NCI-H345 treated with DMSO at 0.1 percent for 48 hours (cell line): Measurements from ENCODE around the gene ZNF292.
"Not testable (repeated sequence)": the region's sequence is repeated elsewhere in the genome, so short reads cannot be mapped to it uniquely, and the experiment has no call there.

Experiments used
- DNase-seq: peaks from one replicate; lab custom pipeline; 2025; ENCODE audit not compliant: unreplicated experiment; lab: John Stamatoyannopoulos, UW

The ZNF292 gene

DNA sequence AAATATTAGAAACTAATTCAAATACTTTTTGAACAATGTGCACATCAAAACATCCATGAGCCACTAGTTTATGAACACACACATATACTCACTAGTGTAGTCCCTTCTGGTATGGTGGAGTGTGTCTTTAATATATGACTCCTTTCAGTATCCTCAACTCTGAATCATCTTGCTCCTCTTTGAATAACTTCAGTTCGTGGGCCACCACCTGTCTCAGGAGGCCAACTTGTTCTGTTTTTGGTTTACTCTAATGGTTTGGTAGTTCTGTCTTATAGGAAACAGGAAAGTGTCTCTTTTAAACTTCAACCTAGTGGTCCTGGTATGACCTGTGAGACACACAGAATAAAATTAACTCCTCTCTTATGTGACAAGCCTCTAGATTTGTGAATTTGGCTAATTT is 55.6 kb downstream of the ZNF292 start:
- no peak for DNase-seq

DNA sequence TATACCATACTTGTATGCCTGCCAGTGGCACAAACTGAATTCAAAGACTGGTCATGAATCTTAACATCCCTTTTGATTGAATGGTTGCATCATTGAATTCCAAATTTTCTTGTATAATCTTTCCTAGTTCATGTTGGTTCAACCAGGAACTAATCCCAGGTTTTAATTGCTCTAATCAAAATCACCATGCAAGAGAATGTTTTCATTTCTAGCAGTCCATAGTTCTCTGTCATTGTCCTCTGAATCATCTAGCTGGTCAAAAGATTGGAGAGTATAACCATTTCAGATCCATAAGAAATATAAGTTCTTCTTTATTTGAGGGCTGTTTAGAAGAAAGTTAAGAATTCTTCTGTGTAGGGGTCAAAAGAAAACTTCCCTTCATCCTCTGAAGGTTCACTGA is 57.2 kb downstream of the ZNF292 start:
- no peak for DNase-seq

DNA sequence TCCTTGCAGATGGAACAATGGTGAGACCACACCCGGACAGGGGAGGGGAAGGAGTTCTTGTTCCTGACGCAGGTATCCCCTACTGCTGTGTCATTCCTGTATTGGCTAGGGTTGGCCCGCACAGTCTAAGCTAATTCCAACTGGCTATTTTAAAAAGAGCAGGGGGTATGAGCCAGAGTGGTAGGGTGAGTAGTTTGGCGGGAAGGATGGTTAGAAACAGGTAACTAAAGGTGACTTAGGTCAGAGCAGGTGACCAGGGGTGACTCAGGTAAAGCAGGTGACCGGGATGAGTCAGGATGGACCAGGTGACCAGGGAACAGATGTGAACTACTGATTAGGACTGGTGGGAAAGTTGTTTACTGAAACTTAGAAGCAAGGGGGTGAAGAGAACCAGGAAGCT is 58.0 kb downstream of the ZNF292 start:
- no peak for DNase-seq

DNA sequence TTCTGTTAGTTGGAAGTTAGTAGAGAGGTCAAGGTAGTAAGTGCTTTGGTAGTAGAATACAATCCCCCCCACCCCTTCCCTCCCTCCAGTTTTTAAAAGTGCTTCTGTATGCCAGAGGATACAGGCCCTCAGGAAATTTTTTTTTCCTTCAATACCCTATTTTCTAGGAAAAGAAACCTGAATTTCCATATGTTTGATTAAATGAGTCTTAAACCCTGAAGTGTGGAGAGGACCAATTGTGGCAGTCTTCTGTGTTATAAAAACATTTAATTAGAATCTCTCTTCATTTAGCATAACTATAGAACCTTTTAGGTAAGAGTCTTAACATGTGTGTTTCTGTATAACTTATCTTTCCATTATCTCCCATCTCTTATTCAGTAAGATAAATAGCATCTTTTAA is 59.5 kb downstream of the ZNF292 start:
- DNase-seq, result no peak

DNA sequence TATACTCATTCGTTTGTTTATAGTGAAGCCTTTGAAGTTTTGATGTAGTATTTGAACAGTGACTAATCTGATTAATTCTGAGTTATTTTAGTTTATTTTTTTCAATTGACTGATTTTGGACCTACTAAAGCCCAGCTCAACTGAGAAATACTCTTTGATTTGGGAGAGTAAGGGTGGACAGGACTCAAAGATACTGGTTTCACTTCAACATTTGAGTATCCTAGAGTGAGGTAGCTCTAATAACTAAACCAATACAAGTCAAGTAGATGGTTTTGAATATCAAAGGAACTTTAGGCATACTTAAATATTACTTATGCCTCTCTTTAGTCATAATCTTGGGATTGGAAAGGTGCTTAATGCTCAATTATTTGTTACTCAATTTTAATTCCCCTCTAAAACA is 65.6 kb downstream of the ZNF292 start:
- DNase-seq, result no peak

DNA sequence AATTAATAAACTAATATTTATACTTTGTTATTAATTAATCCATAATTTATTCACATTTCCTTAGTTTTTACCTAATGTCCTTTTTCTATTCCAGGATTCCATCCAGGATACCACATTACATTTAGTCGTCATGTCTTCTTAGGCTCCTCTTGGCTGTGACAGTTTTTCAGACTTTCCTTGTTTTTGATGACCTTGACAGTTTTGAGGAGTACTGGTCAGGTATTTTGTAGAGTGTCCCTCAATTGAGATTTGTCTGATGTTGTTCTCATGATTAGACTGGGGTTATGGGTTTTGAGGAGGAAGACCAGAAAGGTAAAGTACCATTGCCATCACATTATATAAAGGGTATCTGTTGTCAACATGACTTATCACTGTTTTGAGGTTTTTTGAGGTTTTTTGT is 67.3 kb downstream of the ZNF292 start:
- DNase-seq, result no peak

DNA sequence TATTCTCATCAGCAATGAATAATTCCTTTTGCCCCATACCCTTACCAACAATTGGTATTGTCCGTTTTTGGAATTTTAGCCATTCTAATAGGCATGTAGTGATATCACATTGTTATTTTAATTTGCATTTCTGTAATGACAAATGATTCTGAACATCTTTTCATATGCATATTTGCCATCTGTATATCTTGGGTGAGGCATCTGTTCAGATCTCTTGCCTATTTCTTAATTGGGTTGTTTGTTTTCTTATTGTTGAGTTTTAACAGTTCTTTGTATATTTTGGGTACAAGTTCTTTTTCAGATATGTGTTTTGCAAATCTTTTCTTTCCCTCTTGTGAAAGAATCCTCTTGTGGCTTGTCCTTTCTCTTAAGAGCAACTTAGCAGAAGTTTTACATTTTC is 69.6 kb downstream of the ZNF292 start:
- DNase-seq, result no peak

DNA sequence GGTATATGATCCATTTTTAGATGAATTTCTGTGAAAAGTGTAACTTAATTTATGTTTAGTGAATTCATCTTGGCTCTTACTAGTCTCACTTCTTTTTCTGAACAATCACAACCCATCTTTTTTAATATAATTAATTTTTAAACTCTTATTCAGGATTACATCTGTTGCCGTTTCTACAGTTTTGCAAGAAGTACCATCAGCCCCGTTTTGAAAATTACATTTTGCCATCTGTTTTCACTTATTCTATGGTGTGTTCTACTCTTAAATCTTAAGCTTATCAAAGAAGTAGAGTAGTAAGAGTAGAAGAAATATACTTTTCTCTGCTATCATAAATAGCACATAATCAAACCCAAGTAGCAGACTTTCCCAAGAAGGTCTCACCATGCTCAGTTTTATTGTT is 70.1 kb downstream of the ZNF292 start:
- DNase-seq, result no peak

DNA sequence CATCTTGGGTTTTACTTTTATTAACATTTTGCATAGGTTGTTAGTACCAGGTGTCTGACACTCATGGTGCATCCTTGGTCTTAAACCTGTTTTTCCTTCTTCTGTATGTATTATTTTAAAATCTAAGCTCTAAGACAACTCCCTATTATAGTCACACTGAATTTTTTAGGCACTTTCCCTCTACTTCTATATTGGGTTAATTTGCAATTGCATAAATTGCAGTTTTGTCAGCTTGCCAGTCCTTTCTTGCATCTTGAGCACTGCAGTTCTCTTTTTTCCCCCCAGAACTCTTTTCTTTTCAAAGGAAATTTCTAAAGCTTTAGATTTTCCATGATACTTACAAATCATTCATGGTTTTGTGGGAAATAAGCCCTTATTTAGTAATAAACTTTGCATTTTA is 70.6 kb downstream of the ZNF292 start:
- DNase-seq, result no peak

DNA sequence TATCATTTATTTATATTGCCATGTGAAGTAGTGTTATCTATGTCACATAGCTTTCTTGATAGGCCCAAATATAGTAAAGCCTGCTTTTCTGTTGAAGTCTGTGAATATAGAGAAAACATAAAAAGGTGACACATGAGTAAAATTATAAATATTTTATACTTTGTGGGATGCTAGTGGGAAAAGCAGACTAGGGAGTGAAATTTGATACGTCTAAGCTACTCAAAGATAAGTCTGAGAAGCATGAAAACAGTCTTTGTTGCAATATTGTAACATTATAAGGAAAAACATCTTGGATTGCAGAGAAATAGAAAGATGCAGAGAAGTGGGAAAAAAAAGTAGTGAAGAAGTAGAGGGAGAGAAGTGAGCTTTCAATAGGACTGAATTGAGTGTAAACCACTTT is 75.4 kb downstream of the ZNF292 start:
- no peak for DNase-seq

DNA sequence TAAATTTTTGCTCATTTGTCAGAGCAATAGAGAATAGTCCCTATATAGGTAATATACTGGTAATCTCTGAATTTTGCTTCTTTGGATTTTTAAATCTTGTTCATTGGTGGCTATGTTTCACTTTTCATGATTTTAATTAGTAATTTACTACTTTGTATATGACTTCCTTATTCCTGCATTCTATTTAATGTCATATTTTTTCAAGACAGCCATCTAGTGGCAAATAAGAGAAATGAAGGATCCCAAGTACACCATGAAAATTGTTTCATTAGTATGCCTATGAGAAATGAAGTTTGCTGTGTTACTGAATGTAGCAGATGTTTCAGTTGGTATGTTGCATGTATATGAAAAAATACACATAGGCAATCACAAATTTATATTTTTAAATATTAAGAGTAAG is 82.4 kb downstream of the ZNF292 start:
- DNase-seq, result peak; percentile 3

DNA sequence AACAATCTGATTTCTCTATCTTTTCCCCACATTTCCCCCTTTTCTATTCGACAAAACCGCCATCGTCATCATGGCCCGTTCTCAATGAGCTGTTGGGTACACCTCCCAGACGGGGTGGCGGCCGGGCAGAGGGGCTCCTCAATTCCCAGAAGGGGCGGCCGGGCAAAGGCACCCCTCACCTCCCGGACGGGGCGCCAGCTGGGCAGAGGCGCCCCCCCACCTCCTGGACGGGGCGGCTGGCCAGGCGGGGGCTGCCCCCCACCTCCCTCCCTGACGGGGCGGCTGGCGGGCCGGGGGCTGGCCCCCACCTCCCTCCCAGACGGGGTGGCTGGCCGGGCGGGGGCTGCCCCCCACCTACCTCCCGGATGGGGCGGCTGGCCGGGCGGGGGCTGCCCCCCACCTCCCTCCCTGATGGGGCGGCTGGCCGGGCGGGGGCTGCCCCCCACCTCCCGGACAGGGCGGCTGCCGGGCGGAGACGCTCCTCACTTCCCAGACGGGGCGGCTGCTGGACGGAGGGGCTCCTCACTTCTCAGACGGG is 83.8 kb downstream of the ZNF292 start:
- not testable (repeated sequence) for DNase-seq

DNA sequence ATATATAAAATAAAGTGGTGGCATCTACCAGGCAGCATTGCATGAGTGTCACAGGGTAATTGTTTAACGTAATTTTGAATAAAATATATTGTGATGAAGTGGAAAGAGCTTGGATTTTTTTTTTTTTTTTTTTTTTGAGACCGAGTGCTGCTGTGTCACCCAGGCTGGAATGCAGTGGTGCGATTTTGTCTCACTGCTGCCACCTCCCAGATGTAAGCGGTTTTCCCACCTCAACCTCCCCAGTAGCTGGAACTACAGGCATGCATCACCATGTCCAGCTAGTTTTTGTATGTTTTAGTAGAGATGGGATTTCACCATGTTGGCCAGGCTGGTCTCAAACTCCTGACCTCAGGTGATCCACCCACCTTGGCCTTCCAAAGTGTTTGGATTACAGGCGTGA is 85.9 kb downstream of the ZNF292 start:
- no peak for DNase-seq

DNA sequence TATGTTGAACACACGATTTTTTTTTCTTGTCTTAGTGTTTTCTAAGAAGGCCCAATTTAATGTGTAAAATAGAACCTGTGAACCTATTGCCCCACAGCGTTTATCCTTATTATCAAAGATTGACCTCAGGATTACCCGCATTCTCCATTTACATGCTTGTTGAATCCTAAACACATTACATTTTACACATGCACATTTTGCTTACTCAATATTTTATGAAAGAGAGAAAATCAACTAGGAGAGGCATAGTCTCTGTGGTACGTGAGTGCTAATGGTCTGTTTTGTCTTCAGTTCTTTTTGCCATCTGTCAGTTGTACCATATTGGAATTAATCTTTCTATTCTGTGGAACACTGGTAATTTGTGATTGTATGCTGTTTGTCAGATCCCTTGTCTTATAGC is 86.9 kb downstream of the ZNF292 start:
- no peak for DNase-seq

DNA sequence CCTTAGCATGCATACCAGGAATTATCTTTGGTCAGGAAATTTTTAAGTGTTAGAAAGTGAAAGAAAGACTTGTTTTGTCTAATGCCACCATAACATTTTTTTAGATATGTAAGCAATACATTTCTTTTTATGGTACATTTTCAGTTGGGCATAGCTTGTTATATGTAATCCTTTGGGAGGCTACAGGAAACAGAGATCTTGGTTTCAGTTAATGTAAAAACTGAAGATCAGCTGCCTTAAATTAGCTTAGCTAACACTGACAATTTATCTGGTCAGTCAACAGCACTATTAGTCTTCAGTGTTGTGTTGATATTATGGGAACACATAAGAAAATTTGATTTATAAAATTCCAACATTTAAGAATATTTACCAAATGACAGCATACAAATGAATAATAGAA is 88.4 kb downstream of the ZNF292 start:
- no peak for DNase-seq

DNA sequence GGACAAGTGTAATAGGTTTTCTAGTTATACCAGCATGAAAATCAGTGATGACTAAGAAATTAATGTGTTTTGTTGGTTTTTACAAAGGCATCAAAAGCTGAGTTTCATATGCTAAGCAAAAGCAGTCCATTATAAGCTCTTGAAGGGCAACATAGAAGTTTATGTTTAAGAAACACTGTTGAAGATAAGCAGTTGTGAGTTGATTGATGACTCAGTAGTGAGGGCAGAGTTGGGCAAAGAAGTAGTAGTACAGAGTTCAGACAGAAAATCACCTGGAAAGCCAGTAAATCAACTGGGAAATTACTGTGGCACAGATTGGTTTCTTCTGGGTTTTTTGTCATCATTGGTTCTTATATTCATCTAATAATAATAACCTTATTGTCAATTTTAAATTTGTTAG is 89.0 kb downstream of the ZNF292 start:
- DNase-seq, result no peak

DNA sequence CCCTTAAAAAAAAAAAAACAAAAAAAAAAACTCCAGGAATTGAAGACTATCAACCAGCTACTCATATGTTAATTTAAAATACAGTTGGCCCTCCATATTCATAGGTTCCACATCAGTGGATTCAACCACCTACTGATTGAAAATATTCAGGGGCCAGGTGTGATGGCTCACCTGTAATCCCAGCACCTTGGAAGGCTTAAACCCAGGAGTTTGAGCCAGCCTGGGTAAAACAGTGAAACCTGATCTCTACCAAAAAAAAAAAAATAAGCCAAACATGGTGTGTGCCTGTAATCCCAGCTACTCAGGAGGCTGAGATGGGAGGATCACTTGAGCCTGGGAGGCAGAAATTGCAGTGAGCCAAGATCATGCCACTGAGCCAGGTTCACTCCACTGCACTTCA is 94.7 kb downstream of the ZNF292 start:
- no peak for DNase-seq

DNA sequence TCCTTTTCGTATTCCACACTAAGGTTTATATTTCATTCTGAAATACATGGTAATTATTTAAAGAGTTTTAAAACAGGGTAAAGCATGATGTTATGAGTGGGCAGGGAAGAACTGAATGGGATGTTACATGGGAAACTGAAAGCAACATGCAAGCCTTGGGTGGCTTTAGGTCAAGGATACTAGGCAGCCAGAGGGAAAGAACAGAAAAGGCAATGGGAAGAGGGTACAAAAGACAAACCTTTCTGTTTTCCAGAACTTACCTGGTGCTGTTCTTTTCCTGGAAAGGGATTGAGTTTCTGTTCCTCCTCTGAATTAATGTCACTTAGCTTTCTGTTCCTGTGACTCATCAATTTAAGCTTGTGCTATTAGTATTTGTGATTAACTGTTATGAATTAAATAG is 95.9 kb downstream of the ZNF292 start:
- no peak for DNase-seq

DNA sequence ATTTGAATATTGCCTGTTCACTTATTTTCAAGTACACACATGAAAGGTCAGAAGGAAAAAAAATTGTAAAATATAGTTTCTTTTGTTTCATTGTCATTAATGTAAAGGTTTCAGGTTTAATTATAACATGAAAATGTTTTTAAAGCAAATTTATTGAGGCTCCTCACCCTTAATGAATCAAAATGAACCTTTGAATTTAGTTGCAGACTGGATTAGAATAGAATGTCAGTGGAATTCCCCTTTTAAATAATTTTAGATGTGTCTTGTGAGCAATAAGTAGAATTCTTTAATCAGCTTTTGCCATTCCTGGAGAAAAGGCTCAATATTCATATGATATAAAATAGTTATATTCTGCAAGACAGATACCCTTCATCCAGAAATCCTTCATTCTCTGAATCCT is 96.4 kb downstream of the ZNF292 start:
- no peak for DNase-seq

DNA sequence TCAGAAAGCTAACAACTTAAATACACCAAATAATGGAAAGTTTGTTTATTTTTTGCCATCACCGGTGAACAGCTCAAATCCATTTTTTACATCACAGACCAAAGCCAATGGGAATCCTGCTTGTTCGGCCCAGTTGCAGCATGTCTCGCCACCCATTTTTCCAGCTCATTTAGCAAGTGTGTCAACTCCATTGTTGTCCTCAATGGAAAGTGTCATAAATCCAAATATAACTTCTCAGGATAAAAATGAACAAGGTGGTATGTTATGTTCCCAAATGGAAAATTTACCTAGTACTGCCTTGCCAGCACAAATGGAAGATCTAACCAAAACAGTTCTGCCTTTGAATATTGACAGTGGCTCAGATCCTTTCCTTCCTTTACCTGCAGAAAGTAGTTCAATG is 101.7 kb downstream of the ZNF292 start:
- DNase-seq, result no peak

DNA sequence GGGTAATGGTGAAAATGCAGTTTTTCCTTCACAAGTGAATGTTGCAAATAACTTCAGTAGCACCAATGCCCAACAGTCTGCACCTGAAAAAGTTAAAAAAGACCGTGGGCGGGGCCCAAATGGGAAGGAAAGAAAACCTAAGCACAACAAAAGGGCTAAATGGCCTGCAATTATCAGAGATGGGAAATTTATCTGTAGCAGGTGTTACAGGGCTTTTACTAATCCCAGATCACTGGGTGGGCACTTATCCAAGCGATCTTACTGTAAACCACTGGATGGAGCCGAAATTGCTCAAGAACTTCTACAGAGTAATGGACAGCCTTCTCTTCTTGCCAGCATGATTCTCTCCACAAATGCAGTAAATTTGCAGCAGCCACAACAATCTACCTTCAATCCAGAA is 102.2 kb downstream of the ZNF292 start:
- no peak for DNase-seq

DNA sequence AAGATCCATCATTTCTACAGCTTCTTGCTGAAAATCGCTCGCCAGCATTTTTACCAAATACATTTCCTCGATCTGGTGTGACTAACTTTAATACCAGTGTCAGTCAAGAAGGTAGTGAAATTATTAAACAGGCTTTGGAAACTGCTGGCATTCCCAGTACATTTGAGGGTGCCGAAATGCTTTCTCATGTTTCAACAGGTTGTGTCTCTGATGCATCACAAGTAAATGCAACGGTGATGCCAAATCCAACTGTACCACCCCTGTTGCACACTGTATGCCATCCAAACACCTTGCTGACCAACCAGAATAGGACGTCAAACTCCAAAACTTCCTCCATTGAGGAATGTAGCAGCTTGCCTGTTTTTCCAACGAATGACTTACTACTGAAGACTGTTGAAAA is 102.6 kb downstream of the ZNF292 start:
- DNase-seq, result no peak

DNA sequence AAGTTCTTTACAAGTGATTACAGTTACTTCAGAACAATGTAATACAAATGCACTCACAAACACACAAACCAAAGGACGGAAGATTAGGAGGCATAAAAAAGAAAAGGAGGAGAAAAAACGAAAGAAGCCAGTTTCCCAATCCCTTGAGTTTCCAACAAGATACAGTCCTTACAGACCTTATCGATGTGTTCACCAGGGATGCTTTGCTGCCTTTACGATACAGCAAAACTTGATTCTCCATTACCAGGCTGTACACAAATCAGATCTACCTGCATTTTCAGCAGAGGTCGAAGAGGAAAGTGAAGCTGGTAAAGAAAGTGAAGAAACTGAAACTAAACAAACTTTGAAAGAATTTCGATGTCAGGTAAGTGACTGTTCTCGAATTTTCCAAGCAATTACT is 104.4 kb downstream of the ZNF292 start:
- no peak for DNase-seq

DNA sequence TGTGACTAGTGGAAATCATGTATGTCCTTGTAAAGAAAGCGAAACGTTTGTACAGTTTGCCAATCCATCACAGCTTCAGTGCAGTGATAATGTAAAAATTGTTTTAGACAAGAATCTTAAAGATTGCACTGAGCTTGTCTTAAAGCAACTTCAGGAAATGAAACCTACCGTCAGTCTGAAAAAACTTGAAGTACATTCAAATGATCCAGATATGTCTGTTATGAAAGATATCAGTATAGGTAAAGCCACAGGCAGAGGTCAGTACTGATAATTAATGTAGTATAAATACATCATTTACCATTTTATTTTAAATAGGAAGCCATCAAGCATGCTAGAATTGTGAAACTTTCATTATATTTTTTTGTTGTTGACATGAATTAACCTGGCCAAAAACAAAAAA is 106.2 kb downstream of the ZNF292 start:
- no peak for DNase-seq
